ENCODE data around the gene FKBP15. TPM values are rescaled to one million over a fixed set of nuclear protein-coding genes. Genes with fewer than 3 reads are reported as not detected.

FKBP15 gene
- total and polyA plus RNA-seq, 2 of the 13 experiments (the other 11 are each of a cell fraction or from before 2014, with no cell fraction given): 12.3 to 18.6 TPM

- H3K9ac ChIP-seq (ENCODE audit: insufficient read depth, low read depth, low read length): no peak overlapping the region
- H2AFZ ChIP-seq (ENCODE audit: low read length): no peak overlapping the region
- H3K36me3 ChIP-seq (replicated peaks in 1 of 2; ENCODE audit: control insufficient read depth in 1 of 2, insufficient read depth in 2 of 2, low read length in 2 of 2): peaks cover 15 to 82% of the 10 kb centered on the region in 2 experiments
- H3K4me1 ChIP-seq (ENCODE audit: insufficient read depth, low read length): no peaks in the 10 kb centered on the region
- CTCF ChIA-PET (ENCODE audit: low intra/inter-chr PET ratio, low total read pairs): no interaction called here
- TF ChIP-seq ZBTB8A (CRISPR knock-in tag; IDR thresholded peaks at IDR 0.05; ENCODE audit: borderline replicate concordance, low read depth): no peak
- no peak for TF ChIP-seq ZNF33B (CRISPR knock-in tag; IDR thresholded peaks at IDR 0.05)
- no peak for TF ChIP-seq CHCHD3 (CRISPR knock-in tag; IDR thresholded peaks at IDR 0.05)
- no peak for TF ChIP-seq ZEB1 (IDR thresholded peaks at IDR 0.05; ENCODE audit: insufficient replicate concordance, low read depth)
- TF ChIP-seq ZNF598 (CRISPR knock-in tag; IDR thresholded peaks at IDR 0.05; ENCODE audit: borderline replicate concordance): no peak
- TF ChIP-seq ZNF556 (CRISPR knock-in tag; IDR thresholded peaks at IDR 0.05; ENCODE audit: borderline replicate concordance): no peak
- TF ChIP-seq ZNF275 (CRISPR knock-in tag; IDR thresholded peaks at IDR 0.05; ENCODE audit: borderline replicate concordance): no peak
- H3K79me2 ChIP-seq (ENCODE audit: insufficient read depth, low read length): no peaks in the 10 kb centered on the region
- H3K27me3 ChIP-seq (ENCODE audit: control insufficient read depth in 1 of 2, insufficient read depth in 2 of 2, low read length in 2 of 2): no peaks in the 10 kb centered on the region
- H4K20me1 ChIP-seq (ENCODE audit: insufficient read depth, low read length): no peaks in the 10 kb centered on the region
- H3K4me2 ChIP-seq (ENCODE audit: low read depth, low read length): no peak overlapping the region
- FAIRE-seq: no peak
- ATAC-seq: no peak
- no peak for DNase-seq (ENCODE audit: low spot score)
- intact Hi-C loops (cut with micrococcal nuclease; ENCODE audit: unreplicated experiment) (no loop called here), in situ Hi-C loops (cut with HindIII; ENCODE audit: extremely low pct_ligation_motif_present, low pct_unique_long_range_greater_than_20kb) (no loop called here)
- no peaks in the 10 kb centered on the region for H3K9me3 ChIP-seq (ENCODE audit: low read length)
- POLR2A ChIA-PET: no interaction called here
- WGBS (ENCODE audit: low lambda C conversion rate): 97% methylated on average over 4 of the region's 4 CpGs
- no peak overlapping the region for H3K27ac ChIP-seq (ENCODE audit: extremely low read length, insufficient read depth, low read length)
- no TSS peak for BruUV-seq (replicated peaks)
- no peak overlapping the region for H3K4me3 ChIP-seq (replicated peaks in 1 of 3; ENCODE audit: insufficient read depth in 1 of 3, low read depth in 2 of 3, low read length in 3 of 3)
Measured at GRCh38 chr9:113185271-113185670, 35.8 kb downstream of the FKBP15 start.

- Histone ChIP-seq H3K9me3 (ENCODE audit: low read length) (no peaks in the 10 kb centered on the region), H3K27ac (ENCODE audit: extremely low read length, insufficient read depth, low read length) (no peak overlapping the region), H3K4me2 (ENCODE audit: low read depth, low read length) (no peak overlapping the region), H3K36me3 (replicated peaks in 1 of 2; ENCODE audit: control insufficient read depth in 1 of 2, insufficient read depth in 2 of 2, low read length in 2 of 2) (peaks cover 15 to 82% of the 10 kb centered on the region in 2 experiments), H2AFZ (ENCODE audit: low read length) (no peak overlapping the region), H3K27me3 (ENCODE audit: control insufficient read depth in 1 of 2, insufficient read depth in 2 of 2, low read length in 2 of 2) (no peaks in the 10 kb centered on the region), H3K4me3 (replicated peaks in 1 of 3; ENCODE audit: insufficient read depth in 1 of 3, low read depth in 2 of 3, low read length in 3 of 3) (no peak overlapping the region), H3K79me2 (ENCODE audit: insufficient read depth, low read length) (no peaks in the 10 kb centered on the region), H4K20me1 (ENCODE audit: insufficient read depth, low read length) (no peaks in the 10 kb centered on the region), H3K9ac (ENCODE audit: insufficient read depth, low read depth, low read length) (no peak overlapping the region), H3K4me1 (ENCODE audit: insufficient read depth, low read length) (no peaks in the 10 kb centered on the region)
- WGBS (ENCODE audit: low lambda C conversion rate): 93% methylated on average over 2 of the region's 2 CpGs
- BruUV-seq (replicated peaks): no TSS peak
- ATAC-seq (no peak), FAIRE-seq (no peak), DNase-seq (ENCODE audit: low spot score) (no peak)
- CTCF ChIA-PET (ENCODE audit: low intra/inter-chr PET ratio, low total read pairs): no interaction called here
- POLR2A ChIA-PET: no interaction called here
- in situ Hi-C loops (cut with HindIII; ENCODE audit: extremely low pct_ligation_motif_present, low pct_unique_long_range_greater_than_20kb) (no loop called here), intact Hi-C loops (cut with micrococcal nuclease; ENCODE audit: unreplicated experiment) (no loop called here)
- no peak for TF ChIP-seq XBP1 (CRISPR knock-in tag; IDR thresholded peaks at IDR 0.05)
- TF ChIP-seq PRDM4 (CRISPR knock-in tag; IDR thresholded peaks at IDR 0.05; ENCODE audit: borderline replicate concordance): no peak
- no peak for TF ChIP-seq KAT2B (IDR thresholded peaks at IDR 0.05; ENCODE audit: borderline replicate concordance, low read depth, low read length)
- TF ChIP-seq HNRNPL (IDR thresholded peaks at IDR 0.05; ENCODE audit: low read depth, low read length): no peak
- TF ChIP-seq ZIK1 (CRISPR knock-in tag; IDR thresholded peaks at IDR 0.05; ENCODE audit: borderline replicate concordance, low read depth): no peak
- TF ChIP-seq MXD1 (CRISPR knock-in tag; IDR thresholded peaks at IDR 0.05): no peak
- TF ChIP-seq PTBP1 (IDR thresholded peaks at IDR 0.05; ENCODE audit: low read depth, low read length, poor library complexity, severe bottlenecking): no peak
- TF ChIP-seq HES4 (CRISPR knock-in tag; IDR thresholded peaks at IDR 0.05; ENCODE audit: borderline replicate concordance): no peak
Measured at GRCh38 chr9:113184539-113184938, 36.5 kb downstream of the FKBP15 start.

All from HepG2 (cell line).